ENCODE measurements around the gene MYO1C. TPM values are rescaled to one million over a fixed set of nuclear protein-coding genes. Genes with fewer than 3 reads are reported as not detected.
A peak's percentile ranks its signal among the peaks of the same experiment; 100 is the strongest.

The MYO1C gene
- total RNA-seq, 2 donors from 2014 or later = 75.5 to 90.0 TPM

GRCh38 chr17:1474402-1475189, 17.9 kb downstream of the MYO1C start:
- Histone ChIP-seq H3K4me1 (ENCODE audit: control insufficient read depth, insufficient read depth, low read length) (no peaks in the 10 kb centered on the region), H3K4me3 (ENCODE audit: low read length) (no peak overlapping the region), H3K36me3 (ENCODE audit: control insufficient read depth, insufficient read depth, low read length) (peaks cover 37% of the 10 kb centered on the region), H3K27ac (ENCODE audit: low read depth, low read length) (no peak overlapping the region), H3K27me3 (ENCODE audit: control insufficient read depth, insufficient read depth, low read length, poor library complexity, severe bottlenecking) (no peaks in the 10 kb centered on the region), H3K9ac (ENCODE audit: extremely low read depth, low read length, poor library complexity, severe bottlenecking) (no peak overlapping the region), H3K9me3 (ENCODE audit: control insufficient read depth, low read length) (no peaks in the 10 kb centered on the region)
- Mint-ChIP-seq H3K27ac (no peak overlapping the region), H3K9me3 (no peaks in the 10 kb centered on the region), H3K4me1 (no peaks in the 10 kb centered on the region), H3K36me3 (ENCODE audit: low read depth) (peaks cover 34% of the 10 kb centered on the region), H3K4me3 (no peak overlapping the region), H3K27me3 (ENCODE audit: insufficient read depth) (no peaks in the 10 kb centered on the region)
- no peak for TF ChIP-seq CTCF (conservative IDR thresholded peaks at IDR 0.05)
- DNase-seq = no peak
- 93 to 94% methylated on average over 18 to 31 of the region's 31 CpGs for WGBS, 2 experiments (ENCODE audit: insufficient coverage in 1 of 2, insufficient read length in 1 of 2)

- Mint-ChIP-seq H3K9me3 (no peaks in the 10 kb centered on the region), H3K36me3 (ENCODE audit: low read depth) (peaks cover 40% of the 10 kb centered on the region), H3K27ac (no peak overlapping the region), H3K4me3 (no peak overlapping the region), H3K27me3 (ENCODE audit: insufficient read depth) (no peaks in the 10 kb centered on the region), H3K4me1 (no peaks in the 10 kb centered on the region)
- DNase-seq = no peak
- no peak overlapping the region for H3K9ac ChIP-seq (ENCODE audit: extremely low read depth, low read length, poor library complexity, severe bottlenecking)
- no peaks in the 10 kb centered on the region for H3K9me3 ChIP-seq (ENCODE audit: control insufficient read depth, low read length)
- peaks cover 39% of the 10 kb centered on the region for H3K36me3 ChIP-seq (ENCODE audit: control insufficient read depth, insufficient read depth, low read length)
- H3K4me1 ChIP-seq (ENCODE audit: control insufficient read depth, insufficient read depth, low read length) = no peaks in the 10 kb centered on the region
- WGBS, 2 experiments (ENCODE audit: insufficient coverage in 1 of 2, insufficient read length in 1 of 2) = 90 to 97% methylated on average over 9 to 10 of the region's 10 CpGs
- no peak overlapping the region for H3K27ac ChIP-seq (ENCODE audit: low read depth, low read length)
- no peaks in the 10 kb centered on the region for H3K27me3 ChIP-seq (ENCODE audit: control insufficient read depth, insufficient read depth, low read length, poor library complexity, severe bottlenecking)
- no peak for TF ChIP-seq CTCF (conservative IDR thresholded peaks at IDR 0.05)
- no peak overlapping the region for H3K4me3 ChIP-seq (ENCODE audit: low read length)
Observed at GRCh38 chr17:1473841-1474240, 18.6 kb downstream of the MYO1C start.

GRCh38 chr17:1473170-1473569, 19.3 kb downstream of the MYO1C start:
- Mint-ChIP-seq H3K4me3 (no peak overlapping the region), H3K4me1 (no peaks in the 10 kb centered on the region), H3K27ac (no peak overlapping the region), H3K9me3 (no peaks in the 10 kb centered on the region), H3K27me3 (ENCODE audit: insufficient read depth) (no peaks in the 10 kb centered on the region), H3K36me3 (ENCODE audit: low read depth) (peaks cover 43% of the 10 kb centered on the region)
- peak; percentile 48 for TF ChIP-seq CTCF (conservative IDR thresholded peaks at IDR 0.05)
- Histone ChIP-seq H3K27me3 (ENCODE audit: control insufficient read depth, insufficient read depth, low read length, poor library complexity, severe bottlenecking) (no peaks in the 10 kb centered on the region), H3K36me3 (ENCODE audit: control insufficient read depth, insufficient read depth, low read length) (peaks cover 37% of the 10 kb centered on the region), H3K4me1 (ENCODE audit: control insufficient read depth, insufficient read depth, low read length) (no peaks in the 10 kb centered on the region), H3K27ac (ENCODE audit: low read depth, low read length) (no peak overlapping the region), H3K9me3 (ENCODE audit: control insufficient read depth, low read length) (no peaks in the 10 kb centered on the region), H3K4me3 (ENCODE audit: low read length) (no peak overlapping the region), H3K9ac (ENCODE audit: extremely low read depth, low read length, poor library complexity, severe bottlenecking) (no peak overlapping the region)
- 58 to 85% methylated on average over 3 to 11 of the region's 11 CpGs for WGBS, 2 experiments (ENCODE audit: insufficient coverage in 1 of 2, insufficient read length in 1 of 2)
- DNase-seq = peak; percentile 73
